Measurements from ENCODE around the gene ABHD17C. TPM values are rescaled to one million over a fixed set of nuclear protein-coding genes. Genes with fewer than 3 reads are reported as not detected.

The ABHD17C gene
- total RNA-seq, 1 donor from 2014 or later, result 6.8 TPM

GRCh38 chr15:80660119-80660518, 35.0 kb upstream of the ABHD17C start:
- TF ChIP-seq, protein P1, sequence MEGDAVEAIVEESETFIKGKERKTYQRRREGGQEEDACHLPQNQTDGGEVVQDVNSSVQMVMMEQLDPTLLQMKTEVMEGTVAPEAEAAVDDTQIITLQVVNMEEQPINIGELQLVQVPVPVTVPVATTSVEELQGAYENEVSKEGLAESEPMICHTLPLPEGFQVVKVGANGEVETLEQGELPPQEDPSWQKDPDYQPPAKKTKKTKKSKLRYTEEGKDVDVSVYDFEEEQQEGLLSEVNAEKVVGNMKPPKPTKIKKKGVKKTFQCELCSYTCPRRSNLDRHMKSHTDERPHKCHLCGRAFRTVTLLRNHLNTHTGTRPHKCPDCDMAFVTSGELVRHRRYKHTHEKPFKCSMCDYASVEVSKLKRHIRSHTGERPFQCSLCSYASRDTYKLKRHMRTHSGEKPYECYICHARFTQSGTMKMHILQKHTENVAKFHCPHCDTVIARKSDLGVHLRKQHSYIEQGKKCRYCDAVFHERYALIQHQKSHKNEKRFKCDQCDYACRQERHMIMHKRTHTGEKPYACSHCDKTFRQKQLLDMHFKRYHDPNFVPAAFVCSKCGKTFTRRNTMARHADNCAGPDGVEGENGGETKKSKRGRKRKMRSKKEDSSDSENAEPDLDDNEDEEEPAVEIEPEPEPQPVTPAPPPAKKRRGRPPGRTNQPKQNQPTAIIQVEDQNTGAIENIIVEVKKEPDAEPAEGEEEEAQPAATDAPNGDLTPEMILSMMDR (IDR thresholded peaks at IDR 0.05; ENCODE audit: partially characterized antibody, unreplicated experiment), result peak; percentile 33
- Mint-ChIP-seq H3K4me1 (ENCODE audit: low read depth, unreplicated experiment) (no peaks in the 10 kb centered on the region), H3K27ac (ENCODE audit: unreplicated experiment) (no peak overlapping the region), H3K9me3 (ENCODE audit: unreplicated experiment) (no peaks in the 10 kb centered on the region), H3K4me3 (ENCODE audit: unreplicated experiment) (no peak overlapping the region), H3K36me3 (ENCODE audit: unreplicated experiment) (no peaks in the 10 kb centered on the region), H3K27me3 (ENCODE audit: unreplicated experiment) (no peaks in the 10 kb centered on the region)
- DNase-seq, result peak; percentile 40

- H3K9me3 Mint-ChIP-seq (ENCODE audit: unreplicated experiment), result no peaks in the 10 kb centered on the region
- no peak overlapping the region for H3K4me3 Mint-ChIP-seq (ENCODE audit: unreplicated experiment)
- no peak for DNase-seq
- no peaks in the 10 kb centered on the region for H3K4me1 Mint-ChIP-seq (ENCODE audit: low read depth, unreplicated experiment)
- H3K27ac Mint-ChIP-seq (ENCODE audit: unreplicated experiment), result no peak overlapping the region
- TF ChIP-seq, protein P1 (IDR thresholded peaks at IDR 0.05; ENCODE audit: partially characterized antibody, unreplicated experiment), result no peak
- no peaks in the 10 kb centered on the region for H3K27me3 Mint-ChIP-seq (ENCODE audit: unreplicated experiment)
- H3K36me3 Mint-ChIP-seq (ENCODE audit: unreplicated experiment), result no peaks in the 10 kb centered on the region
These were observed 33.0 kb upstream of the ABHD17C start for GRCh38 chr15:80662129-80662528.

GRCh38 chr15:80662757-80663553, 32.2 kb upstream of the ABHD17C start:
- no peak overlapping the region for H3K4me3 Mint-ChIP-seq (ENCODE audit: unreplicated experiment)
- H3K36me3 Mint-ChIP-seq (ENCODE audit: unreplicated experiment), result no peaks in the 10 kb centered on the region
- TF ChIP-seq, protein P1 (IDR thresholded peaks at IDR 0.05; ENCODE audit: partially characterized antibody, unreplicated experiment), result no peak
- no peaks in the 10 kb centered on the region for H3K4me1 Mint-ChIP-seq (ENCODE audit: low read depth, unreplicated experiment)
- H3K27me3 Mint-ChIP-seq (ENCODE audit: unreplicated experiment), result no peaks in the 10 kb centered on the region
- no peaks in the 10 kb centered on the region for H3K9me3 Mint-ChIP-seq (ENCODE audit: unreplicated experiment)
- no peak for DNase-seq
- H3K27ac Mint-ChIP-seq (ENCODE audit: unreplicated experiment), result no peak overlapping the region

GRCh38 chr15:80665151-80665550, 30.0 kb upstream of the ABHD17C start:
- TF ChIP-seq, protein P1 (IDR thresholded peaks at IDR 0.05; ENCODE audit: partially characterized antibody, unreplicated experiment), result no peak
- DNase-seq, result no peak
- H3K9me3 Mint-ChIP-seq (ENCODE audit: unreplicated experiment), result no peaks in the 10 kb centered on the region

GRCh38 chr15:80667936-80668335, 27.2 kb upstream of the ABHD17C start:
- Mint-ChIP-seq H3K36me3 (ENCODE audit: unreplicated experiment) (no peaks in the 10 kb centered on the region), H3K27ac (ENCODE audit: unreplicated experiment) (no peak overlapping the region), H3K4me1 (ENCODE audit: low read depth, unreplicated experiment) (no peaks in the 10 kb centered on the region), H3K4me3 (ENCODE audit: unreplicated experiment) (no peak overlapping the region), H3K9me3 (ENCODE audit: unreplicated experiment) (no peaks in the 10 kb centered on the region), H3K27me3 (ENCODE audit: unreplicated experiment) (no peaks in the 10 kb centered on the region)
- TF ChIP-seq, protein P1 (IDR thresholded peaks at IDR 0.05; ENCODE audit: partially characterized antibody, unreplicated experiment), result no peak
- no peak for DNase-seq

More at GRCh38 chr15:80665151-80665550, 30.0 kb upstream of the ABHD17C start:
- Mint-ChIP-seq H3K27ac (ENCODE audit: unreplicated experiment) (no peak overlapping the region), H3K27me3 (ENCODE audit: unreplicated experiment) (no peaks in the 10 kb centered on the region), H3K4me3 (ENCODE audit: unreplicated experiment) (no peak overlapping the region), H3K36me3 (ENCODE audit: unreplicated experiment) (no peaks in the 10 kb centered on the region), H3K4me1 (ENCODE audit: low read depth, unreplicated experiment) (no peaks in the 10 kb centered on the region)

Data from glutamatergic neuron (in vitro differentiated cells).